HG02885 (cell line): ENCODE results near the gene PSG6.
"Not testable (repeated sequence)": the region's sequence is repeated elsewhere in the genome, so short reads cannot be mapped to it uniquely, and the experiment has no call there.

ENCODE experiments used
- ATAC-seq: cut with Tn5 transposase; IDR thresholded peaks from one replicate; pipeline ENCODE4 v1.9.1; 2021; ENCODE audit warnings: mild to moderate bottlenecking; ENCODE audit not compliant: unreplicated experiment, poor library complexity

The PSG6 gene

GRCh38 chr19:42856866-42857543, 60.7 kb downstream of the PSG6 start:
- ATAC-seq: not testable (repeated sequence)

GRCh38 chr19:42854745-42855144, 62.9 kb downstream of the PSG6 start:
- ATAC-seq: not testable (repeated sequence)

GRCh38 chr19:42853231-42853630, 64.5 kb downstream of the PSG6 start:
- not testable (repeated sequence) for ATAC-seq

- ATAC-seq: not testable (repeated sequence)
Observed at GRCh38 chr19:42852821-42853220, 64.9 kb downstream of the PSG6 start.
